GM12878 (cell line): ENCODE data around the gene CD209. TPM values are rescaled to one million over a fixed set of nuclear protein-coding genes. Genes with fewer than 3 reads are reported as not detected.
A peak's percentile ranks its signal among the peaks of the same experiment; 100 is the strongest.

ENCODE experiments used
- ATAC-seq: fragments of 200-7000 bp; cut with Tn5 transposase; 3 replicates; pipeline ENCODE4 v1.9.1; 2020; ENCODE audit warnings: mild to moderate bottlenecking, moderate library complexity
- BruUV-seq: library from RNA; stranded (reverse); fragments of 400-500 nt; replicated peaks from 2 replicates; lab custom pipeline; 2021; lab: Mats Ljungman, UMichigan
- CTCF ChIA-PET: fragments of 300-600 bp; sonication (Branson Sonifier 250); formaldehyde crosslinking; extraction: SDS; loops from one replicate; lab custom pipeline; 2021; ENCODE audit warnings: inconsistent platforms; lab: Yijun Ruan, JAX
- POLR2A ChIA-PET: fragments of 350-600 bp; formaldehyde crosslinking; extraction: SDS; loops from one replicate; lab custom pipeline; 2021; ENCODE audit warnings: inconsistent platforms; lab: Charles Lee
- RAD21 ChIA-PET: fragments of 300-600 bp; sonication (Branson Sonifier 250); formaldehyde crosslinking; loops from one replicate; lab custom pipeline; 2023; ENCODE audit warnings: antibody characterized with exemption; ENCODE audit not compliant: unreplicated experiment; lab: Charles Lee
- SMC1A ChIA-PET: fragments of 300-600 bp; sonication (Branson Sonifier 250); formaldehyde crosslinking; loops from one replicate; lab custom pipeline; 2023; ENCODE audit not compliant: unreplicated experiment, uncharacterized antibody; lab: Charles Lee
- DNase-seq: peaks from one replicate; pipeline ENCODE4 v3.0.0-alpha.2; 2011; ENCODE audit warnings: low read depth, low spot score
- FAIRE-seq: peaks from 3 replicates; lab custom pipeline; 2011; peaks lifted over from hg19 to GRCh38; lab: Jason Lieb, UNC
- H2AFZ ChIP-seq: 2 replicates; pipeline ENCODE4 v1.6.0; 2011; ENCODE audit warnings: low read depth, low read length, control low read depth; ENCODE audit not compliant: control insufficient read depth
- H3K27ac ChIP-seq: 2 replicates; pipeline ENCODE4 v1.5.1; 2011; ENCODE audit warnings: control low read depth; ENCODE audit not compliant: control insufficient read depth, insufficient read depth
- H3K27me3 ChIP-seq, 2 experiments: replicated peaks in 1 of 2; 2 replicates each; pipeline versions ENCODE4 v1.6.0 to v1.6.1; 2011; ENCODE audit warnings: low read length in 1 of 2; ENCODE audit not compliant: control insufficient read depth in 2 of 2, insufficient read depth in 2 of 2
- H3K36me3 ChIP-seq, 2 experiments: 2 replicates each; pipeline ENCODE4 v1.5.1; 2011; ENCODE audit warnings: low read length in 1 of 2; ENCODE audit not compliant: control insufficient read depth in 2 of 2, insufficient read depth in 2 of 2
- H3K4me1 ChIP-seq: 2 replicates; pipeline ENCODE4 v1.6.1; 2011; ENCODE audit warnings: mild to moderate bottlenecking, low read length, moderate library complexity, mixed read lengths; ENCODE audit not compliant: control insufficient read depth, insufficient read depth
- H3K4me2 ChIP-seq: 2 replicates; pipeline ENCODE4 v1.6.0; 2011; ENCODE audit warnings: control low read depth; ENCODE audit not compliant: control insufficient read depth, insufficient read depth
- H3K4me3 ChIP-seq: fragments of 200-600 bp; sonication (generic); 2 replicates; pipeline ENCODE4 v1.5.1; 2016
- H3K79me2 ChIP-seq: 2 replicates; pipeline ENCODE4 v1.6.0; 2011; ENCODE audit warnings: low read length; ENCODE audit not compliant: control insufficient read depth, insufficient read depth
- H3K9ac ChIP-seq: 2 replicates; pipeline ENCODE4 v1.8.0; 2011; ENCODE audit warnings: low read length, control low read depth, mixed read lengths; ENCODE audit not compliant: control insufficient read depth, insufficient read depth
- H3K9me3 ChIP-seq: replicated peaks from 3 replicates; pipeline ENCODE4 v1.5.1; 2011; ENCODE audit warnings: mild to moderate bottlenecking, low read length; ENCODE audit not compliant: control insufficient read depth, insufficient read depth
- H4K20me1 ChIP-seq: 2 replicates; pipeline ENCODE4 v1.6.0; 2011; ENCODE audit not compliant: control insufficient read depth, insufficient read depth
- CBX5 ChIP-seq: sonication (generic); IDR thresholded peaks from 2 replicates; pipeline ENCODE4 v1.6.1; 2016; ENCODE audit warnings: low read depth, moderate library complexity, mild to moderate bottlenecking, inconsistent platforms
- EED ChIP-seq: sonication (generic); IDR thresholded peaks from 2 replicates; pipeline ENCODE4 v1.6.1; 2016; ENCODE audit warnings: antibody characterized with exemption, low read depth
- HDAC2 ChIP-seq: fragments of 200-600 bp; sonication (generic); IDR thresholded peaks from 2 replicates; pipeline ENCODE4 v1.6.1; 2017
- IKZF1 ChIP-seq: fragments of 450-650 bp; conservative IDR thresholded peaks from 2 replicates; pipeline ENCODE4 v1.6.1; 2017; ENCODE audit warnings: antibody characterized with exemption, mild to moderate bottlenecking
- IRF4 ChIP-seq: IDR thresholded peaks from 2 replicates; pipeline ENCODE4 v1.6.1; 2011; ENCODE audit warnings: low read depth, low read length
- JUNB ChIP-seq: IDR thresholded peaks from 2 replicates; pipeline ENCODE4 v1.6.1; 2016; ENCODE audit warnings: antibody characterized with exemption, mild to moderate bottlenecking
- KDM1A ChIP-seq: fragments of 200-600 bp; sonication (generic); IDR thresholded peaks from 2 replicates; pipeline ENCODE4 v1.6.1; 2016; ENCODE audit warnings: borderline replicate concordance
- MAX ChIP-seq: IDR thresholded peaks from 2 replicates; pipeline ENCODE4 v1.6.1; 2012; ENCODE audit warnings: low read depth, low read length, improper control_type of control experiment
- MLLT1 ChIP-seq: fragments of 450-650 bp; IDR thresholded peaks from 2 replicates; pipeline ENCODE4 v1.6.1; 2016; ENCODE audit warnings: mild to moderate bottlenecking
- NFXL1 ChIP-seq: fragments of 450-650 bp; IDR thresholded peaks from 2 replicates; pipeline ENCODE4 v1.6.1; 2017; ENCODE audit warnings: antibody characterized with exemption, mild to moderate bottlenecking, borderline replicate concordance
- NFYA ChIP-seq: IDR thresholded peaks from 2 replicates; pipeline ENCODE4 v1.6.1; 2011; ENCODE audit warnings: low read depth, mild to moderate bottlenecking, low read length, improper control_type of control experiment, borderline replicate concordance
- PAX5 ChIP-seq: IDR thresholded peaks from 2 replicates; pipeline ENCODE4 v1.6.1; 2011; ENCODE audit warnings: low read depth, low read length, borderline replicate concordance
- SPI1 ChIP-seq: IDR thresholded peaks from 2 replicates; pipeline ENCODE4 v1.6.1; 2011; ENCODE audit warnings: low read depth, mild to moderate bottlenecking, low read length, moderate library complexity, borderline replicate concordance; ENCODE audit not compliant: insufficient read depth
- WGBS: methylation state at CpG from one replicate; pipeline ENCODE4 v1.1.6; 2016; ENCODE audit warnings: low lambda C conversion rate; ENCODE audit not compliant: insufficient replicate concordance, insufficient coverage; ENCODE audit errors: missing lambda C conversion rate; 5-methylcytosine and 5-hydroxymethylcytosine counted together
- in situ Hi-C: fragments of 300-500 bp; cut with MboI; formaldehyde crosslinking; loops from 9 replicates; pipeline ENCODE4 v1.14.3; 2018; ENCODE audit warnings: mixed read lengths
- intact Hi-C: fragments of 100-400 bp; cut with micrococcal nuclease; formaldehyde crosslinking; loops from one replicate; pipeline ENCODE4 v1.14.2; 2022; ENCODE audit not compliant: unreplicated experiment
- polyA plus RNA-seq, 11 experiments: library from polyadenylated mRNA; depleted of rRNA in 4 of 11; unstranded in 6 of 11; stranded (reverse) in 5 of 11; fragments of >200 nt; fragmentation: Nextera tagmentation in 4 of 11; fragmentation: Illumina TruSeq in 1 of 11; extraction: Ambion mirVana in 4 of 11; extraction: Trizol in 1 of 11; gene quantifications; 1 replicate in 1 of 11; 2 replicates in 10 of 11; pipeline versions ENCODE4 v1.2.1 to v1.2.3, GENCODE V29; 2011 to 2016; ENCODE audit warnings: inconsistent platforms in 2 of 11, missing spikeins in 2 of 11, low read depth in 1 of 11
- total RNA-seq, 4 experiments: library from RNA; depleted of rRNA in 3 of 4; stranded (reverse); fragments of >200 nt in 3 of 4; fragmentation: Illumina TruSeq in 1 of 4; extraction: Trizol in 1 of 4; gene quantifications; 2 replicates each; pipeline versions ENCODE4 v1.2.1 to v1.2.3, GENCODE V29; 2013 to 2021
- TF ChIP-seq, protein P1 (sequence below): fragments of 450-650 bp; IDR thresholded peaks from 2 replicates; pipeline ENCODE4 v1.6.1; 2018; ENCODE audit warnings: borderline replicate concordance, mild to moderate bottlenecking; ENCODE audit not compliant: partially characterized antibody

The CD209 gene
- total and polyA plus RNA-seq, 10 of the 15 experiments (the other 5 are each of a cell fraction or from before 2014, with no cell fraction given): 0.04 to 0.21 (median 0.10) TPM; not detected in 3

GRCh38 chr19:7738023-7738422 is 9.3 kb downstream of the CD209 start:
- no peak overlapping the region for H3K4me2 ChIP-seq
- WGBS: 36% methylated on average over 7 of the region's 7 CpGs
- no peak for ATAC-seq
- ChIA-PET CTCF (interaction anchor here (1.1 to 1.2 kb wide), 2 partner anchors 57 to 88 kb away, joined by 3 to 4 read pairs; partner anchors contain the start of gene TRAPPC5), RAD21 (interaction anchor here (1.8 kb wide), 1 partner anchor 61 kb away, joined by 5 read pairs; no protein-coding TSS in a partner anchor), SMC1A (interaction anchor here (0.6 kb wide), 1 partner anchor 13 kb away, joined by 3 read pairs; no protein-coding TSS in a partner anchor), POLR2A (interaction anchor here (1.0 to 1.6 kb wide), 2 partner anchors 12 to 62 kb away, joined by 3 read pairs; no protein-coding TSS in a partner anchor)
- peaks cover 6% of the 10 kb centered on the region for H3K4me1 ChIP-seq
- FAIRE-seq: no peak
- no peak overlapping the region for H3K9ac ChIP-seq
- no peak overlapping the region for H2AFZ ChIP-seq
- no TSS peak for BruUV-seq
- intact Hi-C loops: no loop called here
- H3K27ac ChIP-seq: no peak overlapping the region
- H3K27me3 ChIP-seq: no peaks in the 10 kb centered on the region
- H3K9me3 ChIP-seq: no peaks in the 10 kb centered on the region
- no peaks in the 10 kb centered on the region for H4K20me1 ChIP-seq
- DNase-seq: no peak
- H3K4me3 ChIP-seq: no peak overlapping the region
- no peaks in the 10 kb centered on the region for H3K36me3 ChIP-seq
- in situ Hi-C loops: no loop called here
- TF ChIP-seq EED (0 out of 2 replicates have a peak, but pooled peaks have one; percentile 37), NFXL1 (no peak), JUNB (peak; percentile 30; the same call in 1 of the 2 replicates), SPI1 (no peak)
- no peaks in the 10 kb centered on the region for H3K79me2 ChIP-seq

GRCh38 chr19:7737215-7737614 is 10.1 kb downstream of the CD209 start:
- no peak for FAIRE-seq
- ATAC-seq: no peak
- ChIA-PET RAD21 (interaction anchor here (0.9 kb wide), 1 partner anchor 15 kb away, joined by 3 read pairs; no protein-coding TSS in a partner anchor), CTCF (no interaction called here), SMC1A (no interaction called here), POLR2A (no interaction called here)
- Histone ChIP-seq H3K4me1 (no peaks in the 10 kb centered on the region), H3K4me3 (no peak overlapping the region), H2AFZ (no peak overlapping the region), H3K27ac (no peak overlapping the region), H3K4me2 (no peak overlapping the region), H3K36me3 (no peaks in the 10 kb centered on the region), H3K9me3 (no peaks in the 10 kb centered on the region), H3K9ac (no peak overlapping the region), H3K27me3 (no peaks in the 10 kb centered on the region), H3K79me2 (no peaks in the 10 kb centered on the region), H4K20me1 (no peaks in the 10 kb centered on the region)
- no peak for DNase-seq
- no TSS peak for BruUV-seq
- intact Hi-C loops (no loop called here), in situ Hi-C loops (no loop called here)
- WGBS: 75% methylated on average over 11 of the region's 11 CpGs
- TF ChIP-seq MAX (no peak), IRF4 (no peak), PAX5 (no peak), NFYA (no peak), KDM1A (no peak), HDAC2 (no peak), CBX5 (no peak), IKZF1 (no peak), MLLT1 (no peak)
- TF ChIP-seq, protein P1, sequence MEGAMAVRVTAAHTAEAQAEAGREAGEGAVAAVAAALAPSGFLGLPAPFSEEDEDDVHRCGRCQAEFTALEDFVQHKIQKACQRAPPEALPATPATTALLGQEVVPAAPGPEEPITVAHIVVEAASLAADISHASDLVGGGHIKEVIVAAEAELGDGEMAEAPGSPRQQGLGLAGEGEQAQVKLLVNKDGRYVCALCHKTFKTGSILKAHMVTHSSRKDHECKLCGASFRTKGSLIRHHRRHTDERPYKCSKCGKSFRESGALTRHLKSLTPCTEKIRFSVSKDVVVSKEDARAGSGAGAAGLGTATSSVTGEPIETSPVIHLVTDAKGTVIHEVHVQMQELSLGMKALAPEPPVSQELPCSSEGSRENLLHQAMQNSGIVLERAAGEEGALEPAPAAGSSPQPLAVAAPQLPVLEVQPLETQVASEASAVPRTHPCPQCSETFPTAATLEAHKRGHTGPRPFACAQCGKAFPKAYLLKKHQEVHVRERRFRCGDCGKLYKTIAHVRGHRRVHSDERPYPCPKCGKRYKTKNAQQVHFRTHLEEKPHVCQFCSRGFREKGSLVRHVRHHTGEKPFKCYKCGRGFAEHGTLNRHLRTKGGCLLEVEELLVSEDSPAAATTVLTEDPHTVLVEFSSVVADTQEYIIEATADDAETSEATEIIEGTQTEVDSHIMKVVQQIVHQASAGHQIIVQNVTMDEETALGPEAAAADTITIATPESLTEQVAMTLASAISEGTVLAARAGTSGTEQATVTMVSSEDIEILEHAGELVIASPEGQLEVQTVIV: no peak
